ENCODE data around the gene NKX6-2.

GRCh38 chr10:132746801-132747625 is 38.9 kb downstream of the NKX6-2 start:
- no peak for TF ChIP-seq CTCF (IDR thresholded peaks at IDR 0.05)
- no peak for TF ChIP-seq POLR2A (IDR thresholded peaks at IDR 0.05)

Data from uterus (tissue), 2 donors.